Measurements from ENCODE around the gene JMJD8.

The JMJD8 gene

GRCh38 chr16:638034-638543 is 46.0 kb downstream of the JMJD8 start:
- no peak for DNase-seq (ENCODE audit: low read depth)

- peak; percentile 79 for DNase-seq (ENCODE audit: low read depth)
Observed at GRCh38 chr16:637081-638018, 46.8 kb downstream of the JMJD8 start.

GRCh38 chr16:636206-637080 is 47.7 kb downstream of the JMJD8 start, which contains the start of gene METTL26:
METTL26 (minus strand) TSS chr16:636305; CDS start chr16:636290, 15 bp downstream.
- peak; percentile 87 for DNase-seq (ENCODE audit: low read depth)

GRCh38 chr16:635573-636205 is 48.4 kb downstream of the JMJD8 start:
- no peak for DNase-seq (ENCODE audit: low read depth)

- no peak for DNase-seq (ENCODE audit: low read depth)
Observed at GRCh38 chr16:634996-635395, 49.1 kb downstream of the JMJD8 start.

GRCh38 chr16:634051-634670 is 50.0 kb downstream of the JMJD8 start:
- DNase-seq (ENCODE audit: low read depth), result no peak

GRCh38 chr16:633336-634050 is 50.6 kb downstream of the JMJD8 start:
- DNase-seq (ENCODE audit: low read depth), result no peak

GRCh38 chr16:632486-633335 is 51.4 kb downstream of the JMJD8 start:
- DNase-seq (ENCODE audit: low read depth), result no peak

- DNase-seq (ENCODE audit: low read depth), result no peak
Observed at GRCh38 chr16:631808-632358, 52.3 kb downstream of the JMJD8 start.
